Activated T-helper 1 cell treated with anti-CD3 and anti-CD28 coated beads, Interleukin-2, amount 50 U/mL, for 16 hours (primary cell): ENCODE measurements around the gene SPACA9.

Experiments
- DNase-seq, 2 donors: peaks; one replicate each; pipeline ENCODE4 v3.0.0-alpha.2; 2020; ENCODE audit warnings: low read depth in 1 of 2, low spot score in 1 of 2

Gene SPACA9

GRCh38 chr9:132862533-132862932 is 16.2 kb upstream of the SPACA9 start:
- no peak for DNase-seq

- no peak for DNase-seq
Observed at GRCh38 chr9:132863096-132863495, 15.6 kb upstream of the SPACA9 start.

- no peak for DNase-seq
Observed at GRCh38 chr9:132864277-132864676, 14.4 kb upstream of the SPACA9 start.

- DNase-seq = no peak
Observed at GRCh38 chr9:132864691-132865090, 14.0 kb upstream of the SPACA9 start.

- no peak for DNase-seq
Observed at GRCh38 chr9:132866898-132867297, 11.8 kb upstream of the SPACA9 start.

- no peak for DNase-seq
Observed at GRCh38 chr9:132869266-132869665, 9.4 kb upstream of the SPACA9 start.

- no peak for DNase-seq
Observed at GRCh38 chr9:132873403-132873802, 5.3 kb upstream of the SPACA9 start.

GRCh38 chr9:132875159-132875558 is 3.5 kb upstream of the SPACA9 start:
- no peak for DNase-seq

GRCh38 chr9:132876849-132877248 is 1.8 kb upstream of the SPACA9 start:
- DNase-seq = no peak

GRCh38 chr9:132877458-132877823 is 1.3 kb upstream of the SPACA9 start:
- no peak for DNase-seq

- DNase-seq = peak; percentile 49 to 71
Observed at GRCh38 chr9:132877824-132878694, 639 bp upstream of the SPACA9 start, which contains the start of gene AK8. AK8 (minus strand) TSS chr9:132878284; CDS start chr9:132878255, 29 bp downstream.

- DNase-seq = no peak
Observed at GRCh38 chr9:132879457-132880323, 992 bp downstream of the SPACA9 start.

GRCh38 chr9:132880324-132880661 is 1.6 kb downstream of the SPACA9 start:
- DNase-seq = no peak

GRCh38 chr9:132881826-132882225 is 3.1 kb downstream of the SPACA9 start:
- no peak for DNase-seq

- DNase-seq = no peak
Observed at GRCh38 chr9:132882616-132883015, 3.9 kb downstream of the SPACA9 start.

- DNase-seq = no peak
Observed at GRCh38 chr9:132883349-132884294, 4.9 kb downstream of the SPACA9 start.

GRCh38 chr9:132885720-132886333 is 7.1 kb downstream of the SPACA9 start:
- no peak for DNase-seq

- DNase-seq = no peak
Observed at GRCh38 chr9:132886334-132886725, 7.6 kb downstream of the SPACA9 start.

GRCh38 chr9:132887181-132888120 is 8.8 kb downstream of the SPACA9 start:
- DNase-seq = no peak

GRCh38 chr9:132888151-132888550 is 9.5 kb downstream of the SPACA9 start:
- no peak for DNase-seq
